Embryonic facial prominence (tissue), 1 donor: ENCODE data around the gene CDO1.
"Not testable (repeated sequence)": the region's sequence is repeated elsewhere in the genome, so short reads cannot be mapped to it uniquely, and the experiment has no call there.

Experiments used
- DNase-seq: peaks from one replicate; pipeline ENCODE4 v3.0.0-alpha.2; 2016; ENCODE audit errors: extremely low spot score

Gene CDO1

DNA sequence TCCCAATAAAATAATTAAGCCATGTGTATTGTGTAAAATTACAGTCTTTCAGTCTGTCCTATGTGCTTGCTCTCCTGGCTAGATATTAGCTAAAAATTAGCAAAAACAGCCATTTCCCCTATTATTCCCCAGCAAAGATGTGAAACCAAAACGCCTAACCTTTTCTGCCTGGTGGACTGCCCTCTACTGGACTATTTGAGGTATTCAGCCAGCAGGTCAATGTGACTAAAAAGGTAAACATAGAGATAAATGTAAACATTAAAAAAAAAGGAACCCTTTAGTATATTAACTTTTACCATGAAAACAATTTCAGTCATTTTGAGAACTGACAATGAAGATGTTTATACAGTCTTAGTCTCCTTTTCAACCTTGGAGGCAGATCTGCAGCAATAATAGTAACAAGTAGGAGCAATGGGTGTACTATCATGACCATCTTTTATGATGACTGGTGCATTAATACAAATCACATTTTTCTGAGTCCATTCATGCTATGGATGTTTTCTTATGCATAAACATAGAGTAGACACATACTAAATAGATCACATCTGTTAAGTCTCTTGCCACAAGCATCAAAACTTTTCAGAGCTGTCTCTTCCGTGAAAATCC lies 14.8 kb upstream of the CDO1 start:
- no peak for DNase-seq

DNA sequence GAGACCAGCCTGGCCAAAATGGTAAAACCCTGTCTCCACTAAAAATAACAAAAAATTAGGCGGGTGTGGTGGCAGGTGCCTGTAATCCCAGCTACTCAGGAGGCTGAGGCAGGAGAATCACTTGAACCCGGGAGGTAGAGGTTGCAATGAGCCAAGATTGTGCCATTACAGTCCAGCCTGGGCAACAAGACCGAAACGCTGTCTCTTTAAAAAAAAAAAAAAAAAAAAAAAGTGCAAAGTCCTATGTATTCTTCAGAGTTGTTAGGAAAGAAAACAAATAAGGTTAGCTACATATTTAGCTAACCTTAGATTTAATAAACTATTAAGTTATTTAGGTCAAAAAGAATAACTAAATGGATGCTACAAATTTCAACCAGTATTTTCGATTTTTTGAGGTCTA lies 13.5 kb upstream of the CDO1 start:
- no peak for DNase-seq

DNA sequence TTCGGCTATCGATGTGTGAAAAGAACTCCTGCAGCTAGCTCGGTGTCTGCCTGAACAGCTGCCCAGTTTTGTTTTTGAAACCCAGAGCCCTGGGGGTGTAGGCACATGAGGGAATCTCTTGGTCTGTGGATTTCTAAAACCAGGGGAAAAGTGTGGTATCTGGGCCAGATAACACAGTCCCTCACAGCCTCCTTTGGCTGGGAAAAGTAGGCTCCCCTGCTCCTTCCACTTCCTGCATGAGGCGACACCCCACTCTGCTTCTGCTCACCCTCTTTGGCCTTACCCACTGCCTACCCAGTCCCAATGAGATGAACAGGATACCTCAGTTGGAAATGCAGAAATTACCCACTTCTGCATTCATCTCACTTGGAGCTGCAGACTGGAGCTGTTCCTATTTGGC lies 9.5 kb upstream of the CDO1 start:
- DNase-seq: no peak

DNA sequence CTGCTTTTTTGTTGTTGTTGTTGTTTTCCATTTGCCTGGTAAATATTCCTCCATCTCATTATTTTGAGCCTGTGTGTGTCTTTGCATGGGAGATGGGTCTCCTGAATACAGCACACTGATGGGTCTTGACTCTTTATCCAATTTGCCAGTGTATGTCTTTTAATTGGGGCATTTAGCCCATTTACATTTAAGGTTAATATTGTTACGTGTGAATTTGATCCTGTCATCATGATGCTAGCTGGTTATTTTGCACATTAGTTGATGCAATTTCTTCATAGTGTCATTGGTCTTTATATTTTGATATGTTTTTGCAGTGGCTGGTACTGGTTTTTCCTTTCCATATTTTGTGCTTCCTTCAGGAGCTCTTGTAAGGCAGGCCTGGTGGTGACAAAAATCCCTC lies 8.5 kb upstream of the CDO1 start:
- not testable (repeated sequence) for DNase-seq

DNA sequence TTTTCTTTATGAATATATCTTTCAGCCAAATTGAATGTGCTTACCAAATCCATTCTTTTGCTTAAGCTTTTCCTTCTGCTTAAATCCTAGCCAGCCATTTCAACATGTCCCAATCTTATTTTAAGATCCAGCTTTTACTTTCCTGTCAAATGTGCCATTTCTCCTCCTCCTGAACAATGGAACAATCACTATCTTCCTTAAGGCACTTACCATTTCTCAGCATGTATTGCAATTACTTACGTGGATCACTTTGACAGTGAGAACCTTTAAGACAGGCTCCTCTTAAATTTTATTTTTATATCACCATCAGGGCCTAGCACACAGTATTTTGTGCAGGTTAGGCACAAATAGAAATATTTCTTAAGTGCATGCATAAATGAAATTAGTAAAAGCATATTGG lies 4.4 kb upstream of the CDO1 start:
- no peak for DNase-seq

DNA sequence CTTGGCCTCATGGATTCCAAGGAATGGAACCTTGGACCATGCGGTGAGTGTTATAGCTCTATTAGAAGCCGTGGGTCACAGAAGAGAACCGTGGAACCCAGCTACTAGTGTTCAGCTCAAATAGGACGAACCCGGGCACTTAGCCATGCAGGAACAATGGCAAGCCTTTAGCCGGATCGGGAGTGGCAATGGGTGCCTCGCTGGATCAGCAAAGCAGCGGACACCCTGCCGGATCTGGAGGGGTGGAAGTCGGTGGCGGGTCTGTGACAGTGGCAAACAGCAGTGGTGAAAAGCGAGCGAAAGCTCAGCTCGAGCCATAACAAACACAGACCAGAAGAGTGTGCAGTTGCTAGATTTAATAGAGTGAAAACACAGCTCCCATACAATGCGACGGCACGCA lies 2.4 kb upstream of the CDO1 start:
- no peak for DNase-seq

DNA sequence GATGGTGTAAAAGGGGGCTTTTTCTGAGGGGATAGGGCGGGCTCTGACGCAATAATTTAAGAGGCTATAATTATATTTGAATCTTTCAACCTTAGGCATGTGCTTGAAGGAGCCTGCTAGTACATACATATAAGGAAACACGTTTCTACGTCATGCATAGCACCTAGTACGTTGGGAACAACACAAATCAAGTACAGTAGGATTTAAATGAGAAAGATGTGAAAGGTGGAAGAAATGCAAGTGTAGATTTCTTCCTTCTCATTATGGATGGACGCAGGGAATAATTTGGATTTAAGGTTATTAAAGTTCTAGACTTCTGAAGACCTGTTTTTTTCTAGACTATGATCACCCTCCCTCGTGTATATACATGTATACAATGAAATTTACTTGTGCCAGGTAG lies 927 bp upstream of the CDO1 start:
- no peak for DNase-seq

DNA sequence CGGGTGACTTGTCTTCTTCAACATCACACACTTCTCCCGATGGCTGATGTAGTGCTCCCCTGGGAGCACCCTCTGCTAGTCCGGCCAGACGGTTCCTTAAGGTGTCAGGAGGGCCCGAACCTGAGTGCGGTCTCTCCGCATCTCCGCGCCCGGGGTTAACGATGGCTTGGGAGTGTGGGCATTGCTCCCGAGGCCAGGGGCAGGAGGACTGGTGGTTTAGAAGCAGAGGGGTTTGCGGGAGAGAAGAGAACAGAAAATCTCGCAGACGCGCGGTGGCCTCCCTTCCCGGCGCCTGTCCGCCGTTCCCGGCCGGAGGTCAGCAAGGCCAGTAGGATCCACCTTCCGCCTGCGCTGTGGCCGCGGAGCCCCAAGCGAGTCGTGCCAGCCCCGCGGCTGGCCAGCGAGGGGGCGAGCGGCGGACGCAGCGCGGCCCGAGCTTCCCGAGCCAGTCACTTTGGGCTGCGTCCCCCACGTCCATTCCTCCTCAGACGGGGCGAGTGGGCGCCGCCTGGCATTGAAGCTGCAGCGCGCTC lies 700 bp downstream of the CDO1 start:
- DNase-seq: no peak

DNA sequence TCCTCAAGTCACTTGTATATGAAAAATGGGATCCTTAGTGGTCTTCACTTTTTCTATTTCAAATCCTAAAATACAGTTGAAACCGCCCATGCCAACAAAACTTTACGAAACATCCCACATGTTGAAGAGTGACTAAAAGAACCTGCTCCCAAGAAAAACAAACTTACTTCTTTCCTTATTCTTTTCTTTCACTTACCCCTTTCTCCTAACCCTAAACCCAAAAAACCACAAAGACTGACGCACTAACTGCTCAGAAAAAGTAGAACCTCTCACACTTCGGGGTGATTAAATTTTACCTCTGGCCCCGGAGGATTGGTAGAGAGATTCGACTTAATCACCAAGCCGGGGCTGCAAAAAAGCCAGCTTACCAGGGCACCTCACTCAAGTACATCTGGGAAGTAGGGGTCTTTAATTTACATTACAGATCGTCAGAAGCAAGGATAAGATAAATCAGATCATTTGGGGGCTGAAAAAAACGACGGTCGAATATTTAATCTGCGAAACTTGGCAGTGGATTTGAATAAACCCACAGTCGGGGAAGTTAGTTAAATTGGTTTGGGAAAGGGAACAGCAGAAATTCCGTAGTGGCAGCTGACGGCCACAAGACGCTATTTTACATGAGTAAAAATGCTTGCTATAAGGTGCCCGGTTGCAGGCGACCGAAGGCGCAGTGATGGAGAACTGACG lies 1.3 kb downstream of the CDO1 start:
- no peak for DNase-seq

DNA sequence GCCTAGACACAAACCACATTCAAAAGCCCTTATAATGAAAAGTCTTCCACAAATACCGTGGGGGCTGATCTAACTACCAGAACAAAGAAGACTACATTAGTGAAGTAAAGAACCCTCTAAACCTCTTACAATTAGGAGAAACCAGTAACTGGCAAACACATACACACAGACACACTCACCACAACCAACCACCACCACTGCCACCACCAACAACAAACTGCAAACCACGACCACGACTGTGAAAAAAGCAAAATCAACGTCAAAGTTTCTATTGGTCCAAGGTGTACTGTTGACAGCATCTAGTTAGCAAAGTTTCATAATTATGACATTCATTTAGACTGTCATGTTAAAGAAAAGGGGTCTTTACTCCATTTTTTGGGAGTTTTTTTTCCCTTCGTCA lies 2.7 kb downstream of the CDO1 start:
- no peak for DNase-seq

DNA sequence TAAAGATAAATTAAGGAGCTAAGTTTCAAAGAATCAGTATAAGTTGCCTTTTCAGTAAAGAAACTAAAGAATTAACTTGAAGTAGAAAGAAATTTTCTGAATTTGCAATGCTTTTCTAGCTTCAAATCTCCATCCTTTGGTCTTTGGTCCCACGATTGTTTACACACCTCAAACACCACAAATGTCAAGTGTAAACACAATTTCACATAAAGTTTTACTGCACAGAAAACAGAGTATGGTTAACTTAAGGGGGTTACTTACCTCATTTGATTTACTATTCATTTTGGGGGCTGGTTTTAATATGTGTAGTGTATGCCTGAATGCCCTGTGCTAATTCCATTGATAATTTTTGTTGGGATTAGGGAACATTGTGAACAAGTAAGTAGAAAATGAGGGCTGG lies 4.1 kb downstream of the CDO1 start:
- no peak for DNase-seq

DNA sequence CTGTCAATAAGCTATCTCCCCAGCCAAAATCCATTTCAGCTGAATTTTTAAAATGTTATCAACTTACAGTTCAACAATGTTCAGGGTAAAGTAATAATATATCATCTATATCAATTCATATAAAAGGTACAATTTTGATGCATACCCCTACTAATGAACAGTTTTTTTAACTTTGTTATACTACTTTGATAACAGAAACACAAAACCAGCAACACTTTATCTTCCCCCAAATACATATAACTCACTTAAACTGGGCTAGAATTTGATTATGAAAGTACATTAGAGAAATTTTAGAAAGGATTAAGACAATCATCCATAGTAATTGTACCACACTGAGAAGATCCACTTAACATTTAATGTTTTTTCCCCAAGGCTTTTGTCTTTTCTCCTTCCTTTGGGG lies 5.1 kb downstream of the CDO1 start:
- DNase-seq: no peak

DNA sequence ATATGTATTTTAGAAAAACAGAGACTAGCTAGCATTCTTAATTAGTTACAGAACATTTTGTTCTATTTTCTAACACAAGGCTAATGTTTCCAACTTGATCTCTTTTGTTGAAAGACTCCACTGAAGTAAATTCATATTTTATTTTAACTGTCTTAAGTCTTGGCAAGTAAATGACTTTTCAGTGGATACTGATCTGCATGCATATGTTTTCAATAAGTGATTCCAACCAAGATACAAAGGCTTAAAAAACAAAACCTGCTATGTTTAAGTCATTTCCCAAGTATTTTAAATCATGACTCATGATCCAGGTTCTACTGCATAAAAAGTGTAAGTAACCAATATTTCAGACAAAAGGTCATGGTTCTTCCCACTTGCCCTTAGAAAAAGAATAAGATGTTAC lies 5.7 kb downstream of the CDO1 start:
- peak; percentile 49 for DNase-seq

DNA sequence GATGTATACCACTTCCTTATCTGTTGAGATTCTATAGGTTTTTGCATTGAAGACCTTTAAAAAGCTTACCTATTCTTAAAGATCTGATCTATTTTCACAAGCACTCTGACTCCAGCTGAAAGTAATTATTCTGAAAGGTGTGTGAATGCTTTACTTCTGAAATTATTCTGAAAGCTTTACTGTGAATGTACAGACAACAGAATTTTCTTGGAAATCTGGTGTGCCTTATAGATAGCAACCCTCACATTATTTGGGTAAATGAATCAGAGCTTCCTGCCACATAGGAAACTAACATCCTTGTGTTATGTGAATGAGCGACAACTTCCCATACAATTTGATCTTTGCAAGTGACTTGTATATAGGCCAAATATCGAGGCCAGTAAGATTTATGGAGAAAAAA lies 6.5 kb downstream of the CDO1 start:
- no peak for DNase-seq

DNA sequence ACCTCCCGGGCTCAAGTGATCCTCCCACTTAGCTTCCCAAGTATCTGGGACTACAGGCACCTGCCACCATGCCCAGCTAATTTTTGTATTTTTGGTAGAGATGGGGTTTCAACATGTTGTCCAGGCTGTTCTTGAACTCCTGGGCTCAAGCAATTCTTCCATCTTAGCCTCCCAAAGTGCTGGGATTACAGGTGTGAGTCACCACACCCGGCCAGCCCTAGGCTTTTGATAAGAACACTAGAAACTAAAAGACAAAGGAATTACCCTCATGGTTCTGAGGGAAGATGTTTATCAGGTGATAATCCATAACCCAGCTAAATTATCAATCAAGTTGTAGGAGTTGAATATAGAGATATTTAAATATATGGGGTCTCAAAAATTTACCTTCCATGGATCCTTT lies 8.4 kb downstream of the CDO1 start:
- not testable (repeated sequence) for DNase-seq

DNA sequence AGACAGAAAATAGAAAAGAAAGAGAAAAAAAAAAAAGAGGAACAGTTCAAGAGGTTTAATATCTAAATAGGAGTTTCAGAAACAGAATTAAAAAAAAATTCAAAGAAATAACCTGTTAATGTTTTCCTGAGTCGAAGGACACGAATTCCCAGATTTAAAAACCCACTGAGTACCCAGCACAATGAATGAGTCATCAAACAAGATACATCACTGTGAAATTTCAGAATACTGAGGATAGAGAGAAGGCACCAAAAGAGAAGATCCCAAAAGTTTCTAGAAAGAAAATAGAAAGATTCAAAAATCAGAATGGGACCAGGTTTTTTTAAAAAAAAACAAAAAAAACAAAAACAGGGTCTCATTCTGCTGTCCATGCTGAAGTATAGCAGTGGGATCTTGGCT lies 8.8 kb downstream of the CDO1 start:
- no peak for DNase-seq

DNA sequence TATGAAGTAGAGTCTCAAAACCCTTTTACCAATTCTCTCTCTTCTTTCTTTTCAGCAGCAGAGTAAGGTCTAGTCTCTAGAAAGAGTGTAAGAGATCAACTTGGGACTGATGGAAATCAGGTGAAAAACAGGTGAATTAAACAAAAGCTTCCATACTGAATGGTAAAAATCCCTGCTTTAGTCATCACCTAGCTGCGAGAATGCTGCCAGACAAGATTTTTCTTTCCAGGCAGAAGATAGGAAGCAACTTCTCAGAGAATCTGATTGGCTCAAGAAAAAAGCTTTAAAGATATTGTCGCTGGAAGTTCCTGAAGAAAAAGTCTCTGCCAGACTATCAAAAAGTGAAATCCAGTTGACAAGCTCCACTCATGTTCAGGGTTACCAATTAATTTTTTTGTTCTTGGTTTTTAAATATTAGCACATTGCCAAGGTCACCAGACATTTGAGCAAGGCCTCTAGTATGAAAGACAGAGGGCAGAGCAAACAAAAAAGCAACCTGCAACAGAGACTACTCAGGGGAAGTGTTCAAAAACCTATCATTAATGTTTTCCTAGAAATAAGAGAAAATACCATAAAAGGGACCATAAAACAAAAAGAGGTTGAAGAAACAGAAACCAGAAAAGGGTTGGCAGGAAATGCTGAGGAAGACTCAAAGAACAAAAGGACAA lies 9.3 kb downstream of the CDO1 start:
- no peak for DNase-seq

DNA sequence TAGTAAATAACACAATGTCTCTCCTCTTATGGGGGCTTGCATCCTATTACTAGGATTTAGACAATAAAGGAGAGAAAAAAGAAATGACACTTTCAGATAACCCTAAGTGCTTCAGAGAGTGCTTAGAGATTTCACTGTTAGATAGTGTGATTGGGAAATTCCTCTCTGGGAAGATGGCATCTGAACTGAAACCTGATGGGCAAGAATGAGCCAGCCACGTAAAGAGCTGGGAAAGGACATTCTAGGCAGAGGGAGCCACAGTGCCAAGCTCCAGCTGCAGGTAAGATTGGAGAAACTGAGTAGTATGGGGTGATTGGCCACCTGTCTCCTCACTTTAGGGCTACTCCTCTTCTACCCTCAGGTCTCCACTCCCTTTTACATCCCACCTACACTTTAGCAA lies 14.5 kb downstream of the CDO1 start:
- no peak for DNase-seq

DNA sequence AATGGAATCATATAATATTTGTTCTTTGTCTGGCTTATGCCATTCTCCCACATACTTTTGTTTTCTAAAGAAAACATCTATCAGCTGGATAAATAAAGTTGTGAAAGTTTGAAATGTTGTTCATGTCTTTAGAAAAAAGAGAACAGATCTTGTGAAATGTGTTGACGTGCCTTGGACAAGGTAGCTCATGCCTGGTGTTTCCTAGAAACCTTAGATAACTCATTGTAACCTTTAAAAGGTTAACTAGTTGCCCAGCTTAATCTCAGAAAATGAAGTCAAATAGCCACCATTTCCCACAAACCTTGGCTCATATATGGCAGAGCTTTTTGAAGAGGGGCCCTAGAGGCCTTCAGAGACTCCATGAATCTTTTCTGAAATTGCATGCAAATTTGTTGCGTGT lies 15.3 kb downstream of the CDO1 start:
- no peak for DNase-seq

DNA sequence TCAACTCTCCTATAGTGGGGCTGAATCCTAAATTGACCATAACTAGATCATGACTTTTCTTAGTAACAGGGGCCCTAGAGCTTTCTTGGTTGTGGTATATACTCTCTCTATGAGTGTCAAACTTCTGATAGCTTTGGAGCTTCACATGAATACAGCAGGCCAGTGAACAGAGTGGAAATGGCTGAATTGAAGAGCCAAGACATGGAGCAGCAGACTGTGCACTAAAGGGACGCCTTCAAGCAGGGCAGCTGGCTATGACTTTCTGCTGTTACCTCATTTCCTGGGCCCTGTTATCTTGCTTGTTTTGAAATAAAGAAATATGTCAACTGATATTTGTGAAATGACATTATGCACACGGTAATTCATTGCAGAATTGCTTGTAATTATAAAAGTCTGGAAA lies 16.4 kb downstream of the CDO1 start:
- DNase-seq: no peak

DNA sequence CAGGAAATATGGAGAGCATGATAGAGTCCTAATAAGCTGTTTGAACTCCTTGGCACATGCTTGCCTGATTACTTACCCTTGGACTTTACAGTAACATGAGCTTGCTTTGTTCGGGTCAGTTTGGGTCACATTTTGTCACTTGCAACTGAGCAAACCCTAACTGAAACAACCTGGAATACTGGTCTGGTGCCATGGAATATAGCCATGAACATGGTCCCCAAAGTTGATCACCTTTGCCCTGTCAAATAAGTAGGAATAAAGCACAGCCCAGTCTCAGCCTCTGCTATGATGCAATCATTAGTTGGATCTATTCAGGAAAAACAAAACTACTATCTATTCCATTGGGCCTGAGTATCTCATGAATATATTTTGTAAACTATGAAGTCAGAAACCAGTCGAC lies 18.2 kb downstream of the CDO1 start:
- DNase-seq: no peak

DNA sequence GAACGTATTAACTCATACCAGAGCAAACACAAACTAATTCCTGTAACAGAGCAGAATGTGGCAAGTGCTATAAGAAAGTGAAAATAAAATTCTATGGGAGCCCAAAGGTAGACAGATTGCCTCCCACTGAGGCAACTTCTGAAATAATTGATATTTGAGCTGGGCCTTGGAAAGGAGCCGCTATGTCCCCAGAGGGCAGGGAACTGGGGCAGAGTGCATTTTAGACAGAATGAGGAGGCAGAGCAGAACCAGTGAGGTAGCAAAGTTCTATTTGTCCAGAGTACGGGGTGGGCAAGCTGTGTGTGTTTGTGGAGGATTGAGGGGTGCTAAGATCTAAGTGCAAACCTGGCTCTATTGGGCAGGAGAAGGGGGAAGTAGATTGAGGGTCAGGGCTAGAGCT lies 19.8 kb downstream of the CDO1 start:
- no peak for DNase-seq

DNA sequence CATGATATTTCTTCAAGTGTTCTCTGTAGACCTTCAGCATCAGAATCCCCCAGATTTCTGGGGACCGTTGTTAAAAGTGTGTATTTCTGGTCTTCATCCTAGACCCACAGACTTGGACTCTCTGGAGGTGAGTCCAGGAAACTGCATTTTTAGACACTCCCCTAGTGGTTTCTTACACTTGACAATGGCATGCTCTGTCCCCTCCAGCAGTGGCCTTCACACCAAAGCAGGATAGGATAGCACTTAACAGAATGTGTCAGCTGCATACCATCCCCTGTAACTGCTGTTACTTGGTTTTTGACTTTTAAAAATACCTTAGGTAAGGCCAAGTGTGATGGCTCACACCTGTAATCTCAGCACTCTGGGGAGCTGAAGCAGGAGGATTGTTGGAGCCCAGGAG lies 20.8 kb downstream of the CDO1 start:
- DNase-seq: no peak
